ENCODE results near the gene AGBL5.
A peak's percentile ranks its signal among the peaks of the same experiment; 100 is the strongest.
"Not testable (repeated sequence)": the region's sequence is repeated elsewhere in the genome, so short reads cannot be mapped to it uniquely, and the experiment has no call there.

Gene AGBL5

GRCh38 chr2:27117995-27118524 is 66.6 kb downstream of the AGBL5 start:
- no peak for DNase-seq
- H3K4me1 Mint-ChIP-seq (ENCODE audit: low read depth) = peaks cover 16% of the 10 kb centered on the region
- H3K27me3 Mint-ChIP-seq = peaks cover 33% of the 10 kb centered on the region
- H3K4me3 Mint-ChIP-seq = peak overlapping the region; percentile 71
- no peak overlapping the region for H3K27ac Mint-ChIP-seq
- H3K9me3 Mint-ChIP-seq = no peaks in the 10 kb centered on the region
- H3K36me3 Mint-ChIP-seq (ENCODE audit: low read depth) = no peaks in the 10 kb centered on the region

- Mint-ChIP-seq H3K4me3 (peak within 1 kb of the TSS; percentile 78), H3K27me3 (peaks cover 33% of the 10 kb centered on the region), H3K9me3 (no peaks in the 10 kb centered on the region), H3K4me1 (ENCODE audit: low read depth) (peaks cover 20% of the 10 kb centered on the region), H3K36me3 (ENCODE audit: low read depth) (no peaks in the 10 kb centered on the region), H3K27ac (peak within 1 kb of the TSS; percentile 44)
- DNase-seq = peak; percentile 61
Measured at GRCh38 chr2:27118525-27119329, 67.3 kb downstream of the AGBL5 start, which contains the start of gene CGREF1. Gene CGREF1 (minus strand): TSS chr2:27119128. CDS start chr2:27104366, 14,762 bp downstream.

- not testable (repeated sequence) for H3K36me3 Mint-ChIP-seq (ENCODE audit: low read depth); H3K9me3 Mint-ChIP-seq; DNase-seq
- peaks cover 25% of the 10 kb centered on the region for H3K4me1 Mint-ChIP-seq (ENCODE audit: low read depth)
- peaks cover 33% of the 10 kb centered on the region for H3K27me3 Mint-ChIP-seq
- H3K4me3 Mint-ChIP-seq = peak overlapping the region; percentile 78
- H3K27ac Mint-ChIP-seq = peak overlapping the region; percentile 44
Measured at GRCh38 chr2:27119330-27119670, 67.8 kb downstream of the AGBL5 start.
